HCT116 (cell line): ENCODE data around the gene IL26. TPM values are rescaled to one million over a fixed set of nuclear protein-coding genes. Genes with fewer than 3 reads are reported as not detected.

Experiments
- total RNA-seq: library from RNA; stranded (reverse); gene quantifications from one replicate; pipeline ENCODE4 v1.2.1, GENCODE V29; 2021; ENCODE audit not compliant: unreplicated experiment

IL26 gene
- total RNA-seq, 1 experiment from 2014 or later = not detected

Other genes with a start within 250 kb of the IL26 start
- gene IFNG-AS1, start 236.4 kb downstream of the IL26 start, total RNA-seq = not detected
- 0.44 TPM for gene IFNG, start 66.1 kb downstream of the IL26 start, total RNA-seq
- gene IL22, start 27.8 kb upstream of the IL26 start, total RNA-seq = not detected
- 10.0 TPM for gene MDM1, start 106.6 kb upstream of the IL26 start, total RNA-seq